ENCODE results near the gene OR11H7.
"Not testable (repeated sequence)": the region's sequence is repeated elsewhere in the genome, so short reads cannot be mapped to it uniquely, and the experiment has no call there.

OR11H7 gene

DNA sequence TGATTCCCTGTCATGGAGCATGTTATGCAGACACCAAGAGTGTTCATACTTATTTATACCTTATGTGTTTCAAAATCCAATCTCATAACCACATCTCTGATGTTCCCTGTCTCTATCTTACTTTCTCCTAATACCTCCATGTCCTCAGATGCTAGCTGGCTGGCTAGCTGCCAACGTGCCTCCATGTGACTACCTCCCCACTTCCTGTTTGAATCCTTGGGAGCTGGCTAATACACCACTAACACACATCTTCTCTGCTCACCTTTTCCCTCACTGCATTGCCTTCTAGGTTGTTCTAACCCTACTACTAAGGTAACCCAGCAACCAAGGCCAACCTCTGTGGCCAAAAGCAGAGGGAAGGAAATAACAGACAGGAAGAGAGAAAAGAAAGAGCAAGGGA, 49.6 kb downstream of the OR11H7 start:
- DNase-seq (ENCODE audit: low read depth in 2 of 2), result no peak

DNA sequence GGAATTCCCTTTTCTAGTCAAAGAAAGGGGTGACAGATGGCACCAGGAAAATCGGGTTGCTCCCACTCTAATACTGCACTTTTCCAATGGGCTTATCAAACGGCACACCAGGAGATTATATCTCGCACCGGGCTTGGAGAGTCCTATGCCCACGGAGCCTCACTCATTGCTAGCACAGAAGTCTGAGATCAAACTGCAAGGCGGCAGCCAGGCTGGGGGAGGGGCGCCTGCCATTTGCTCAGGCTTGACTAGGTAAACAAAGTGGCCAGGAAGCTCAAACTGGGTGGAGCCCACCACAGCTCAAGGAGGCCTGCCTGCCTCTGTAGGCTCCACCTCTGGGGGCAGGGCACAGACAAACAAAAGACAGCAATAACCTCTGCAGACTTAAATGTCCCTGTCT, 51.5 kb downstream of the OR11H7 start:
- DNase-seq (ENCODE audit: low read depth in 2 of 2), result not testable (repeated sequence)

Measured in stimulated activated CD8-positive, alpha-beta memory T cell treated with anti-CD3 and anti-CD28 coated beads, Interleukin-15, amount 100 ng/mL, for 48 hours (primary cell).